Raji (cell line): Measurements from ENCODE around the gene ARMC2.

Experiments used
- POLR2A ChIP-seq: IDR thresholded peaks from 2 replicates; pipeline ENCODE4 v1.6.1; 2011; ENCODE audit warnings: low read depth, low read length, control low read depth; ENCODE audit not compliant: insufficient read depth

ARMC2 gene

DNA sequence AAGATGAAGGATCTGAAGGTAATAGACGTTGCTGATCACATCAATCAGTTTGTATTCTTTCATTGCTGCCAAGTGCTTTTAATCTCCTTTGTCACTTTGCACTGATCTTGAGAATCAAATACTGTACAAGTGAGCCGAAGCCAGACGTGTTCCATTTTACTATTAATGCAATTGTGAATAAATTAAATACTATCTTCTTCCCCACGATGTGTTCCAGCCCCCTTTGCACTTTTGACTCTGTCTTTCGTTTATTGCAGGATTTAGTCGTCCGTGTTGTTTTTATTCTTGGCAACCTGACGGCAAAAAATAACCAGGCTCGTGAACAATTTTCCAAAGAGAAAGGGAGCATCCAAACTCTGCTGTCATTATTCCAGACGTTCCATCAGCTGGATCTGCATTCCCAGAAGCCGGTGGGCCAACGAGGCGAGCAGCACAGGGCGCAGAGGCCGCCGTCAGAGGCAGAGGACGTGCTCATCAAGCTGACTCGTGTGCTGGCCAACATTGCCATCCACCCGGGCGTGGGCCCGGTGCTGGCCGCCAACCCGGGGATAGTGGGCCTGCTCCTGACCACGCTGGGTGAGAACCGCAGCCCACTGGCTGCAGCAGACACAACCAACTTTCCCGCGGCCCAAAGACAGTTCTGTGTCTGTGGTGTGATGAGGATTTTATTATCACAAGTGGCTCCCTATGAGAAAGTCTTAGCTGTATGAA is 104.7 kb downstream of the ARMC2 start:
- no peak for TF ChIP-seq POLR2A

DNA sequence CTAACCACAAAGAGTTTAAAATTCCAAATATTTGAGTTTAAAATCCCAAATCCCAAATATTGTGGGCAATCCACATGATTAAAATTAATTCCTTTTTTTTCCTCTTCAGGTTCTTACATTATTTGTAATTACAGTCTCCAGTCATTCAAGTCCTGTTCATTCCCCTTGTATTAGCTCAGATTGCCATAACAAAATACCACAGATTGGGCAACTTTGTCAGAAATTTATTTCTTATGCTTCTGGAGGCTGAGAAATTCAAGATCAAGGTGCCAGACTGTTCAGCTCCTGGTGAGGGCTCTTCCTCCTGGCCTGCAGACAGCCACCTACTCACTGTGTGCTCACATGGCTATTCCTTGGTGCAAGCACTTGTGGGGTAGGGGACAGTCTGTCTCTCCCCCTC is 105.5 kb downstream of the ARMC2 start:
- no peak for TF ChIP-seq POLR2A

DNA sequence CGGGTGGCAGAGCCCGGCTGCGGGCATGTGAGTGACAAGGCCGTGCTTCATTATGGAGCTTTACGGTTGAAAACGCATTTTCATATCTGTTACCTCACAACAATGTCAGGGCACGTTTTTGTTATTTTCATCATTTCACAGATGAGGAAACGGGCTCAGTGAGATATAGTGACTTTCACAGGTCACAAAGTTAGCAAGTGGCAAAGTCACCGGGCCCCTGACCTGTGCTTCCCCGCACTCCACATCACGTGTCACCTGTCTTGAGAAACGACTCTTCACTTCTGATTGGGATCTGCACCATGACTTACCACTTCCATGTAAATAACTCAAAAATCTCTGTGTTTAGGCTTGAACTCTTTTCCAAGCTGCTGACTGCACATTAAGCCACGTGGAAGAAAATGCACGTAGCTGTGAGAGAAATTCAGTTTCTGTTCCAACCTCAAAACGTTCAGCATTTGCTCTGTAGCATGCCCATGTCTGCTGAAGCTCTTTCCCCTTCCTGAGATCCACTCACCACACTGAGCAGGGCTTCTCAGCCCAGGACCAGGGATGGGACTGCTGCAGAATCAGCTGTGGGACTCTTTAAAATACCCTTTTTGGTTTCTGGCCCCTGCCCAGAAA is 107.2 kb downstream of the ARMC2 start:
- TF ChIP-seq POLR2A: no peak

DNA sequence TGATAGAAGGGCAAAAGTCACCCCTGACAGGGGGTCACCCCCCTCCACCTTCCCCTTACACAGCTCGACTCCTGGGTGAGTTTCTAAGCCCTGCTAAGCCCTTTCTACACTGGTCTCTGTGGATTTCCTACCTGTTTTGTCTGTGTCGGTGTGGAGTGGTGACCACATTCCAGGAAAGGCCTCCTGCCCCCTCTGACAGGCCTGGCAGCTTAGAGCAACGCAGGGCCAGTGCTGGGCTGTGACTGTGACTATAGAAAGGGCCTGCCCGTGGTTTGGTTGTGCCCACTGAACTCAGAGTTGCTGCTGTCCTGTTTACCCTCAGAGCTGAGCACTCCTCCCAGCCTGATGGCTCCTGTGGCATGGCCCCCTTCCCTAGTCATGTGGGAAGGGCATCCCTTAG is 109.0 kb downstream of the ARMC2 start:
- no peak for TF ChIP-seq POLR2A

DNA sequence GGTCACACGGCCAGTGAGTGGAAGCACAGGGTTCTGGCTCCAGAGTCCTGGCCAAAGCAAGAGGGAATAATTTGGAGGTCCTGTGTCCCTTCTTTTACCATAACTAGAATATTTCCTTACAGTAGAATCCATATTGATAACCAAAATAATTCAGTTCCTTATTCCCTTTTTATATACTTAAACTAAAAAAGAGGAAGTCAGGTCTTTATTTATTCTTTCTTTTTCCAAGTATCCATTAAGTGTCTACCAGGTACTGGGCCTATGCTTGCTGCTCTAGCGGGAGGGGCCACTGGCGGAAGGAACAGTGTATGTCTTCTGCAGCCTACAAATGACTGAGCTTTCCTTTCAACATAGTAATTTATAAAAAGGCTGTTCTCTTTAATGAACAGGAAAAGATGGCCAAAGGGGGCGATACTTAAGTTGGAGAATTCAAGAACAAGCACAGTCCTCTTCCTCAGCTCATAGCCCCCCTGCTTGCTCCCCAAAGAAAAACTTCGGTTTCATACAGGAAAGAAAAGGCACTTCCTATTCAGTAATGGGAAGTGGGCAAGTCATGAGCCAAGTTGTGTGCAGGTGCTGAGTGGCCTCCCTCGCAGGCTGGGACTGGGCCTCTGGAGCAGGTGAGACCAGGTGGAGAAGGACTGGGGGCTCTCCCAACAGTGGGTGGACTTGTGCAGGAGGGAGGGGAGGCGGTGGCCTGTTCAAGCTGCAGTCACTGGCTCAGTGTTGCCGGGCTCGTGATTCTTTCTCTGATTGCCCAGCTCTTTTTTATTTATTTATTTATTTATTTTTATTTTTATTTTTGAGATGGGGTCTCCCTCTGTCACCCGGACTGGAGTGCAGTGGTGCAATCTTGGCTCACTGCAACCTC is 110.9 kb downstream of the ARMC2 start:
- TF ChIP-seq POLR2A: no peak

DNA sequence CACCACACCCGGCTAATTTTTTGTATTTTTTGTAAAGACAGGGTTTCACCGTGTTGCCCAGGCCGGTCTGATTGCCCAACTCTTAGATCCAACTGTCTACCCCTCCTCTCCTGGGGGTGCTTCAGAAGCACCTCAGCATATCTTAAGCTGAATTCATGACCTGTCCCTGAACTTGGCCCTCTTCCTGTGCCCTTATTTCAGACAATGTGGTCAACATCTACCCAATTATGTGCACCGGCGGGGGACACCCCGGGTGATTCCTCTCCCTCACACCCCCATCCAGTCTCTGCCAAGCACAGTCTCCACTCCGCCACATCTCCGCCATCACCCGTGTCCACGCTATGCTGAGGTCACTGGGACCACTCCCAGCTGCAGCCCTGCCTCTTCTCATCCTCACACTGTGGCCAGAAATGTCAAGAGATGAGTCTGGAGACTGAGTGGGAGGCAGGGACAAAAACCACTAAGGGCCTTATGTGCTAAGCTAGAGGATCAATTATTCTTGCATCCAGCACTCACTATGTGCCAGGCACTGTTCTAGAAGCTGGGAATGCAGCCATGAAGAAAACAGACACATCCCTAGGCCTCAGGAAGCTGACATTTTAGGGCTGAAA is 111.9 kb downstream of the ARMC2 start:
- TF ChIP-seq POLR2A: no peak

DNA sequence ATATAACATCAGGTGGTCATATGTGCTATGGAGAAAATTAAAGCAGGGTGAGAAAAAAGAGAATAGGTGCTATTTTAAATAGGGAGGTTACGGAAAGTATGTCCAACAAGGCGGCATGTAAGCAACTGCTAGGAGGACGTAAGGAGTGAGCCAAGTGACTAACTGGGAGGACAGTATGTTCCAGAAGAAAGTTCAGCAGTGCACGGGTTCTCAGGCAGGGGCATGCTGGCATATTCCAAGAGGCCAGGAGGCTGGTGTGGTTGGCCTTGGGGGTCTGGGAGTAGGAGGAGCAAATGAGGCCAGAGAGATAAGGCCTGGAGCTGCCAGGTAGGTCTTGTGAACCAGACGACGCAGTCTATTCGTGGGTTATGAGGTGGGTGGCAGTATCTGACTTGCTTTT is 112.4 kb downstream of the ARMC2 start:
- no peak for TF ChIP-seq POLR2A

DNA sequence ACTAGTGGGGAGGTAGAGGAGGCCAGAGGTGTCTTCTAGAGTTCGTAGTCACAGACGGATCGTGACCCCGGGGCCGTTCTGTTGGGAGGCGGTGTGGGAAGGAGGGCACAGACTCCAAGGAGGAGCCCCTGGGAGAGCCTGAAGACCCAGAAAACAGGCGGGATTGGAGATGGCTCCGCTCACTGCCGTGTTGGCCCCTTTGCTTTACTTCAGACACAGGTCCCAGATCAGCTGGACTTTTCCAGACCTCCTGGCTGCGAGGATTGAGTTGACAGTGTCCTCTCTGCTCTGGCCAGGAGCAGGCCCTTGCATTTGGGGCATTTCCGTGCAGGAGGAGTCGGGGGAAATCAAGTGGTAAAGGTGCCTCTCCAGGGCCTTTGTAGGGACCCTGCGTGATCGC is 112.9 kb downstream of the ARMC2 start:
- no peak for TF ChIP-seq POLR2A

DNA sequence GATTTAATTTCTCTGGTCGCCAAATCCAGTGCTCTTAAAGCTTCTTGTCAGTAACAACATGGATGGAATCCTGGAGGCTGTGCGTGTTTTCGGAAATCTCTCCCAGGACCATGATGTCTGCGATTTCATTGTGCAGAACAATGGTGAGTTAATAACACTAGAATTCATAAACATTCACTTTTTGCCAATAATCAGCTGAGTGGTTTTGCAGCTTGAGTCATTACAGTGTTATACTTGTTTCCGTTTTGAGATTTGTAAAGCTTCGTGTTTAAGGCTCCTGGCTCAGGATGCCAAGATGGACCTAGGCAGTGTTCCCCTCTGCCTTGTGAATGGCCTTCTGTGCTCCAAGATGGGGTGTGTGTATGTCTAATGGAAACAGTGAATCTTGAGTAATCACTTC is 113.8 kb downstream of the ARMC2 start:
- TF ChIP-seq POLR2A: no peak

DNA sequence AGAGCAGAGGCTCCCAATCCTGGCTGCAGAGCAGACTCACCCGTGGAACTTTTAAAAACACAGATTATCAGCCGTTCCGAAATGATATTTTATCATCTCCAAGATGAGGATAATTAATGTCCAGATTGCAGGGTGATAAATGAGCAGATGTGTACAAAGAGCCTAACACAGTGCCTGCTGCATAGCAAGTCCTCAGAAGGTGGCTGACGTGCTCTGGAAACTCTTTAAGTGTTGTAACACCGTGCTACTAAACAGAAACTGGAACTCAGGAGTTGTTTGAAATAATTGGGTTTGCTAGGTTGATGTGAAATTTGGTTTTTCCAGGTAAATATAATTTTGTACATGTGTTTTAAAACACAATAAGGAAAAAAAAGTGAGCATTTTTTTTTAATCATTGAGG is 118.0 kb downstream of the ARMC2 start:
- TF ChIP-seq POLR2A: no peak

DNA sequence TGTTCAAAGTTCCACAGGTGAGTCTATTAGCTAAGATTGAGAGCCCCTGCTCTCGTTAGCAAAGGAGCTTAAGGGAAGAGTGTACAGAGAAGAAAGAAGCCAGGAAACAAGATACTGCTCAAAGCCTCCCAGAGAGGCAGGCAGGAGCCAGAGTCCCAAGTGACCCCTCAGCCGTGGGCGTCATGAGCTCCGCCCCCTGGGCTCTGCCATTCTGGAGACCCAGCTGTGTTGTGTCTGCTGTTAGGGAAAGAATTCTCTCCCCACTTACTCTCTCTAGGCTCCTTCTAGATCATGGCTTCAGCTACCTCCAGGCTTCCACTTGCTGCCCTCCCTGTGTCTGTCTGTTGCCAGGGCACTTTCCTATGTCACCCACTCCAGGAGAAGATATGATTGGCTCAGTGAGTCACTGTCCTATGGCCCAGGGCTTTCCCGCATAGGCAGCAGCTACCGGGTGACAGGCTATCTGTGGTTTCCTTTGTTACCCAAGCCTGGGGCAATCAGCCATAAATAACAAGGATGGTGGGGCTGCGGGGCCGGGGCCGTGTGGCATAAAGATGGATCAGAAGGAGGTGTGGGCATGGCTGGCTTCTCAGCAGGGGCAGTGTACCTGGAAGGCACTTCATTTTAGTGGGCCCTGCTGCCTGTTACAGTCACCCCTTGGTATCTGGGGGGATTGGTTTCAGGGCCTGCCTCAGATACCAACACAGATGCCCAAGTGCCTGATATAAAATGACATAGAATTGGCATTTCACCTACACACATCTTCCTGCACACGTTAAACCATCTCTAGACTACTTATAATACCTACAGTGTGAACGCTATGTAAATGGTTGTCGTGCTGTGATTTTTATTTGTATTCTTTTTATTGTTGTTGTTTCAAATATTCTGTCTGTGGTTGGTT is 118.9 kb downstream of the ARMC2 start:
- no peak for TF ChIP-seq POLR2A

DNA sequence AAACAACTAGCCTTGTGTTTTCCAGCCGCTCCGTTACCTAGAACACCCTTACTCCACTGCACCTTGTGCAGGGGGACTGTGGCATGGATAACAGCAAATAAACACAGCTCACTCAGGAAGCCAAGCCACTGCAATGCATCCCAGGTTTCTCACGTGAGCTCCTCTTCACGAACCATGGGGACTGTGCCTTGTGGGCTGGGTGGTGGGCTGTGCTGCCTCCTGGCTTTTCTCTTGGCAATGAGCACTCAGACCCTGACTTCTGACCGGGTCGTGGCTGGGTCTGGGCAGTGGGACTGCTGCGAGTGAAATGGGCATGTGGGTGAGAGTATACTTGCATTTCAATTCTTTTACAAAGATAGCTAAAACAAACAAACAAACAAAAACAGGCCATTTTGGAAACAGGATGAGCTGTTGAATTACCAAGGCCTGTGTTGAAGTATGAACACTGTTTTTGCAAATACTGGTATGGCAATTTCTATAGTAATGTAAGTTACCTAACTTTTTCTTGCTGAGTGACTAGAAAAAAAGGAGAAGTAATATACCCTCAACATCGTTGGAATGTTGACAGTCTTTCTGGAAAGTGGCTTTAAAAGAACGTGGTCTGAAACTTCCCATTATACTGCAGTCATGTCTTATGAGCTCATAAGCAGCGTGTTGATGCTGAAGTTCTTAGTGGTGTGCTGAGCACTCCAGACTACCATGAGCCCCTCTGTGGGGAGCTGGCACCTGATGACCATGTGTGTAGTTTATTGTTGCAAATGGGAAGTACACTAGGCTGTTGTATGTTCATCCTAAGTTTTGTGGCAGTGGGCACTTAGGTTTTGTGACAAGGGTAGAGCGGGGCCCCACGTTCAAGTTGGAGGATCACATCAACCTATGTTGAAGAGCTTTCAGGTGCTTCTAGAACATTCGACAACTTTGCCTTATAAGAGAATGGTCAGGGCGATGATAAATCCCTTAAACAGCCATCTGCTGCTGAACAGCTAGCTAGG is 120.4 kb downstream of the ARMC2 start:
- no peak for TF ChIP-seq POLR2A

DNA sequence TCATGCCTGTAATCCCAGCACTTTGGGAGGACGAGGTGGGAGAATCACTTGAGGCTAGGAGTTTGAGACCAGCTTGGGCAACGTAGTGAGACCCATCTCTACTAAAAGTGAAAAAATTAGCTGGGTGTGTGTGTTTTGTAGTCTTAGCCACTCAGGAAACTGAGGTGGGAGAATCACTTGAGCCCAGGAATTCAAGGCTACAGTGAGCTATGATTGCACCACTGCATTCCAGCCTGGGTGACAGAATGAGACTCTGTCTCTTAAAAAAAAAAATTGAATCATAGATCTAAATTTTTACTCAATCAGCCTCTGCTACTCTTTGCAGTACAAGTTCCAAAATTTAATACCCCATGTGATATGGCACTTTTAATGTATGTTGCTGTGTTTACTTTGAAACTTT is 121.6 kb downstream of the ARMC2 start:
- no peak for TF ChIP-seq POLR2A
